ENCODE results near the gene RIMBP3C.
"Not testable (repeated sequence)": the region's sequence is repeated elsewhere in the genome, so short reads cannot be mapped to it uniquely, and the experiment has no call there.

Gene RIMBP3C

GRCh38 chr22:21516970-21517764 is 34.1 kb downstream of the RIMBP3C start:
- not testable (repeated sequence) for DNase-seq

- DNase-seq: not testable (repeated sequence)
These were observed 34.7 kb downstream of the RIMBP3C start for GRCh38 chr22:21516522-21516921.

- DNase-seq: not testable (repeated sequence)
These were observed 36.0 kb downstream of the RIMBP3C start for GRCh38 chr22:21515234-21515633.

- not testable (repeated sequence) for DNase-seq
These were observed 37.1 kb downstream of the RIMBP3C start for GRCh38 chr22:21514117-21514516.

- DNase-seq: not testable (repeated sequence)
These were observed 39.2 kb downstream of the RIMBP3C start for GRCh38 chr22:21512022-21512421.

- DNase-seq: not testable (repeated sequence)
These were observed 40.9 kb downstream of the RIMBP3C start for GRCh38 chr22:21510397-21510796.

- not testable (repeated sequence) for DNase-seq
These were observed 51.4 kb downstream of the RIMBP3C start for GRCh38 chr22:21499623-21500506.

GRCh38 chr22:21498489-21498888 is 52.8 kb downstream of the RIMBP3C start:
- not testable (repeated sequence) for DNase-seq

GRCh38 chr22:21497984-21498383 is 53.3 kb downstream of the RIMBP3C start:
- DNase-seq: not testable (repeated sequence)

Measured in MV-4-11 (cell line).